ENCODE data around the gene DUSP3.

The DUSP3 gene

DNA sequence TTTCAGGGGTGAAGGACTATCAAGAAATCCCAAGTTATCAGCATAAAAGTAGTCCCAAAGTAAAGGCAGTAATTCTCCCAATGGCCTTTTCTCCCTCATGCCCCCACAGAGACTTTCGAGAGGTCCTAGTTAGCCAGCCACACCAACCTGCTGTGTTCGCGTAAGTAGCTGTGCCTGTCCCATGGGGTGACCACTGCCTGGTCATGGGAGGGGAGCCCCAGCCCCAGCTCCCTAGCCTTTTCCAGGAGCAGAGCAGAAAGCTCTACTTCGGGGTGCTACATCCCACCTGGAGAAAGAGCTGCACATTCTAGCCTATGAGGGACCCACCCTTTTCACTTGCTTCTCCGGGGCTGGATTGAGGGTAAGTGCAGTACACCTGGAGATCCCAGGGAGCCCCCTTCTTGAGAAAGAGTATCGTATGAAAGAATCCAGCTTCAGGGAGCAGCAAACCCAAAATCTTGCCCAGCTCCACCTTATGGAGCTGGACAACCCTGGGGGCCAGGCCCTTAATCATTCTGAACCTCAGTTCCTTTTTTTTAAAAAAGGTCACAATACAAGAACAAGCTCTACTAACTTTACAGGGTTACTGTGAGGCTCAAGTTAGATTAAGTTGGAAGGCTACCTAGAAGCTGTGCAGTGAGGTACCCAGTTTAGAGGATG is 11.6 kb downstream of the DUSP3 start:
- Histone ChIP-seq H3K4me1 (ENCODE audit: control insufficient read depth, insufficient read depth, low read length) (no peaks in the 10 kb centered on the region), H3K4me2 (ENCODE audit: low read length) (no peak overlapping the region), H3K4me3 (ENCODE audit: low read length) (no peak overlapping the region), H3K36me3 (ENCODE audit: insufficient read depth, low read length) (peaks cover 29% of the 10 kb centered on the region), H3K9me3 (replicated peaks; ENCODE audit: low read length) (no peaks in the 10 kb centered on the region), H3K27me3 (ENCODE audit: control insufficient read depth, insufficient read depth, low read length) (no peaks in the 10 kb centered on the region), H3K9ac (ENCODE audit: low read depth, low read length) (no peak overlapping the region)

DNA sequence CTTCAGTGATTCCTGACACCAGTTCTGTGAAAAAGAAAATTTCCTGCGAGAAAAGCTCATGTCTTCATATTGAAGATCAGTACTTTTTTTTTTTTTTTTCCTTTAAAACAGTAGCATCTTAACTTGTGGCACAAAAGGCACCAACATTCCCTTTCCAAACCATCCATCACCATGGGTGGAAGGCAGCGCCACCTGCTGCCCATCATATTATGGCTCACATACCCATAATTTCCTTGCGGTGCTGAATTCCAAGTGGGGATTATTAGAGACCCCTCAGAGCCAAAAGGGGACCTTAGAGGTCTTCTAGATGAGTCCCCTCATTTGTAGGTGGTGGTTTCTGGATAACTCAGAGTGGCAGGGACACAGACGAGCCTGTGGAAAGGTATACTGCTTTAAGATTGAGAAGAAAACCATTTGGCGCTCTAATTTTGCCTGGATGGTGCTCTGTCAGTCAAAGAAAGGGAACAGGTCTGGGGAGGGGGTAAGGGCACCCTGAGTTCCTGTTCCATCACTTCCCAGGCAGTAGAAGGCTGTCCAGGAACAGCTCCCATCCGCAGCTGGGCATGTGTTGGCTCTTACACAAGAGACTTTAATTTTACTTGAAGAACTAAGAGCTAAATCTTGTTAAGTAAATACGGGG is 12.2 kb downstream of the DUSP3 start:
- H3K36me3 ChIP-seq (ENCODE audit: insufficient read depth, low read length), result peaks cover 25% of the 10 kb centered on the region
- no peaks in the 10 kb centered on the region for H3K27me3 ChIP-seq (ENCODE audit: control insufficient read depth, insufficient read depth, low read length)
- H3K4me1 ChIP-seq (ENCODE audit: control insufficient read depth, insufficient read depth, low read length), result no peaks in the 10 kb centered on the region
- no peak overlapping the region for H3K4me2 ChIP-seq (ENCODE audit: low read length)
- H3K4me3 ChIP-seq (ENCODE audit: low read length), result no peak overlapping the region
- no peaks in the 10 kb centered on the region for H3K9me3 ChIP-seq (replicated peaks; ENCODE audit: low read length)
- no peak overlapping the region for H3K9ac ChIP-seq (ENCODE audit: low read depth, low read length)

DNA sequence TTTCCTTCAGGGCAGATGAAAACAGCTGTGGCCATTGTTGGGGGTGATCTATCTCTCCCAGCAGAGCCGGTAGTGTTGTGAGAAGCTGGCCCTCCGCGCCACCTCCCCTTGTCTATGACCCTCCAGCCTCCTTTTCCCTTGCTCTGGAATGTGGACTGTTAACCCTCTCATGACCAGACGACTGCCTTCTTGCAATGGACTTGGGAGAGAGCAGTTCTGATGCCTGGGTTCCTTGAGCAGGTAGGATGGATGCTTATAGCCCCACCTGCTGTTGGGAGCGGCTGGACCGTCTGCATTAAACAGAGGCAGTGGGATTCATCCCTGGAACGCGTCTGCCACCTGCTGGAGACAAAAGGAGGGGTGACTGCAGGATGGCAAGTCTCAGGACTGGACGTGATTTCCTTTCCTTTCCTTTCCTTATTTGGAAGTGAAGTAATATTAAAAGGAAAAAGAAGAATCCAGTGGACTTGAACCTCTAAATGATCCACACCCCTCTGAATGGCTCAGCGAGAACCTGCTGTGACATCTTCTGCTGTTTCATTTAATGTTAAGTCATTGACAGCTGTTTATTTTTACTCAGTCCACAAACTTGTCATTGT is 18.4 kb downstream of the DUSP3 start:
- no peak overlapping the region for H3K4me3 ChIP-seq (ENCODE audit: low read length)

DNA sequence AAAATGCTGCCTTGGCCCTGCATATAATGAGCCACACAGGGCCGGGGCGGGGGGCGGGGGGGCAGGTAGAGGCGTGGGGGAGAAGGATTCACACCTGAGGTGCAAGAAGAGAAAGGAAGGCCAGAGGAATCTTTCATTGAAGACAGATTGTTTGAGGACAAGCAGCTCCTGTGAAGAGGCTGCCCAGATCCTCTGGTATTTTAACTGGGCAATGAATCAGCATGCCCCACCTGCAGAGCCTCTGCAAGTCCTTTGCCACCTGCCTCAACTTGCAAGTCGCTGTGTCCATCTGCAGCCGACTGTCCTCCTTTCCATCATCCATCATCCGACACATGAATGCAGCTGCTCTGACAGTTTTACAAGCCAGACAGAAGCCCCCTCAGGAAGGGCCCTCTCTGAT is 18.9 kb downstream of the DUSP3 start:
- Histone ChIP-seq H3K9me3 (replicated peaks; ENCODE audit: low read length) (no peaks in the 10 kb centered on the region), H3K9ac (ENCODE audit: low read depth, low read length) (no peak overlapping the region), H3K4me3 (ENCODE audit: low read length) (no peak overlapping the region), H3K4me1 (ENCODE audit: control insufficient read depth, insufficient read depth, low read length) (peaks cover 14% of the 10 kb centered on the region), H3K27me3 (ENCODE audit: control insufficient read depth, insufficient read depth, low read length) (peaks cover 47% of the 10 kb centered on the region), H3K4me2 (ENCODE audit: low read length) (no peak overlapping the region), H3K36me3 (ENCODE audit: insufficient read depth, low read length) (no peaks in the 10 kb centered on the region)

More for the DNA sequence above, 18.4 kb downstream of the DUSP3 start:
- H3K4me2 ChIP-seq (ENCODE audit: low read length), result no peak overlapping the region
- peaks cover 9% of the 10 kb centered on the region for H3K4me1 ChIP-seq (ENCODE audit: control insufficient read depth, insufficient read depth, low read length)
- H3K36me3 ChIP-seq (ENCODE audit: insufficient read depth, low read length), result no peaks in the 10 kb centered on the region
- no peaks in the 10 kb centered on the region for H3K9me3 ChIP-seq (replicated peaks; ENCODE audit: low read length)
- no peak overlapping the region for H3K9ac ChIP-seq (ENCODE audit: low read depth, low read length)
- H3K27me3 ChIP-seq (ENCODE audit: control insufficient read depth, insufficient read depth, low read length), result peaks cover 46% of the 10 kb centered on the region

DNA sequence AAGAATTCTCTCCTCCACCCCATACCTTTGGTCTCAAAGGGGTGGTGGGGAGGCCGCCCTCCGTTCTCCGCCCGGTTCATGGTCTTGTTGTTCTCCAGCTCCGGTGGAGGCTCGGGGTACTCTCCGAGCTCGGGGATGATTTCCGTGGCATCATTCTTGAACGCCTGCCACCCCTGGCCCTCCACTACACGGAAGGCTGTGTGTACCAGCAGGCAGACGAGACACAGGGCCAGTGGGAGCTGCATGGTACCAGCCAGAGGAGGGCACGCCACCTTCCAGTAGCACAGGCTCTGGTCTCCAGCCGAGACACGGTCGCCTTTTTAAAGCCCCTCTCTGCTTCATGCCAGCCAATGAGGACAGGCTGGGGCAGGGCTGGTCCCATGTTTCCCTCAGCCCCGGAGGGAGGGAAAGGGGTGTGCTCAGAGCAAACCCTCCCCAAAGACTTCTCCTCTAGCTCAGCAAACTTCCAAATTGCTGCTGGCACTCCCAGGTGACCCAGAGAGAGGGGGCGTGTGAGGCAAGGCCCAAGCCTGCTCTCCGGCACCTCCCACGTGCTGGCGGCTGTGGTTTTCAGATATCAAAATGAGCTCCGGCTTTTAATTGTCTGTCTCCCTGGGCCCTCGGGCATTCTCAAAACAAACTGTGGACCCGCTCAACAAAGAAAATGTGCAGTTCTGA is 20.1 kb downstream of the DUSP3 start, which contains the start of gene SOST:
SOST (minus strand) TSS at position 295 of the 678 bp plus-strand sequence; CDS start at position 245, 50 bp downstream.
- H3K4me1 ChIP-seq (ENCODE audit: control insufficient read depth, insufficient read depth, low read length), result peaks cover 24% of the 10 kb centered on the region
- H3K9ac ChIP-seq (ENCODE audit: low read depth, low read length), result no peak within 1 kb of the TSS
- H3K4me3 ChIP-seq (ENCODE audit: low read length), result no peak within 1 kb of the TSS
- peaks cover 47% of the 10 kb centered on the region for H3K27me3 ChIP-seq (ENCODE audit: control insufficient read depth, insufficient read depth, low read length)
- H3K9me3 ChIP-seq (replicated peaks; ENCODE audit: low read length), result no peaks in the 10 kb centered on the region
- H3K4me2 ChIP-seq (ENCODE audit: low read length), result no peak within 1 kb of the TSS
- H3K36me3 ChIP-seq (ENCODE audit: insufficient read depth, low read length), result no peaks in the 10 kb centered on the region

DNA sequence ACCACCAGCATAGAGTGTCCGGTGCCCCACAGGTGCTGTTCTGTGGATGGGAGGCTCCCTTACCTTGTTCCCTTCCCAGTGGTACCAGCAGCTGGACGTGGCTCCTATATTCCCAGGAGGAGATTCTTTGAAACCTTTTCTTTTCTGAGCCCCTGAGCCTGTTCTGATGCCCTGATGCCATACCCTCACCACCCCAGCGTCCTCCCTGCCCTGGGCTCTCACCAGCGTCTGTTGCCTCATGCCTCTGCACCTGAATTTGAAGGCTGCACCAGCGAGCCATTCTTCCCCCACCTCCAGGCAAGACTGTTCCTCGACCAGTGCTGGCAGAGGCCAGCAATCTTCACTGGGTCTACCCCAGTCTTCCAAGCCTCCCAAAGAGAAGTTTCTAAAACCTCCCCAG is 20.7 kb downstream of the DUSP3 start:
- no peak overlapping the region for H3K9ac ChIP-seq (ENCODE audit: low read depth, low read length)
- no peaks in the 10 kb centered on the region for H3K36me3 ChIP-seq (ENCODE audit: insufficient read depth, low read length)
- no peak overlapping the region for H3K4me2 ChIP-seq (ENCODE audit: low read length)
- peaks cover 47% of the 10 kb centered on the region for H3K27me3 ChIP-seq (ENCODE audit: control insufficient read depth, insufficient read depth, low read length)
- peaks cover 28% of the 10 kb centered on the region for H3K4me1 ChIP-seq (ENCODE audit: control insufficient read depth, insufficient read depth, low read length)
- no peaks in the 10 kb centered on the region for H3K9me3 ChIP-seq (replicated peaks; ENCODE audit: low read length)
- H3K4me3 ChIP-seq (ENCODE audit: low read length), result no peak overlapping the region

DNA sequence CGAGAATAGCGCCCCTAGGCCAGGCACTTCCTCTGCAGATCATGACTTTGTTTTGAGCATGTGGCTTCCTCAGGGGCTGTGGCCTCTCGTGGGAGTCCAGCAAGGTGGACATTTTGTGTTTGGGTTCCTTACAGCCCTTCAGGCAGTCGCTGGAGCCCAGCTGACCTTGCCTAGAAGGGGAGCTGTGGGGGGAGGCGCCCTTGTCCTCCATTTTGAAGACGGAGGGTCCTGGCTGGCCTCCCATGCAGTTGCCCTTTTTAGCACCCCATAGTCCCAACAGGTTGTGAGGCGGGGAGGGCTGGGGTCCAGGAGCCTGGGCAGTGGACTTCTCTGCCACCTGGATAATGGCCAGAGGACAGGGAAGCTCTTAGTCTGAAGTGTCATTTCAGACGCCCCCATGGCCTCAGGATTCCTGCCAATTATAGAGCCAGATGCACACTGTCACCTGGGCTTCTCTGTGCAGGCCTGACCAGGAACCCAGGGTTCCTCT is 21.6 kb downstream of the DUSP3 start:
- peaks cover 47% of the 10 kb centered on the region for H3K27me3 ChIP-seq (ENCODE audit: control insufficient read depth, insufficient read depth, low read length)
- no peaks in the 10 kb centered on the region for H3K9me3 ChIP-seq (replicated peaks; ENCODE audit: low read length)
- no peak overlapping the region for H3K4me3 ChIP-seq (ENCODE audit: low read length)

DNA sequence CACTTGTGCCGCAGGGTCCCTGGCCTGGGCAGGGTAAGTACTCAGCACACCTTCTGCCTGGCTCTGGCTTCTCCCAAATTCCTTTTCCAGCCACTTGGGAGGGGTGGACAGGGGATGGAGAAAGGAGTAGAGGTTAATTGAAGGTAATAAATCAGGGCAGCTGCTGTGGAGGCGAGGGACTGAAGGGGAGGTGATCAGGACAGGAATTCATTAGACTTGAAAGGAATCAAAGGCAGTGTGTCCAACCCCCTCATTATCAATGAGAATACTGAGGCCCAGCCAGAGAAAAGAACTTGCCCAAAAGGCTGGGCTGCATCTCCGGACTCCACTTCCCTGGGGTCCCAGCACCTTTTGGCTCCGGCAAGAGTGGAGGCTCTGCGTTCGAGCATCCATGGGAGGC is 22.6 kb downstream of the DUSP3 start:
- no peaks in the 10 kb centered on the region for H3K9me3 ChIP-seq (replicated peaks; ENCODE audit: low read length)
- peaks cover 28% of the 10 kb centered on the region for H3K4me1 ChIP-seq (ENCODE audit: control insufficient read depth, insufficient read depth, low read length)
- H3K4me3 ChIP-seq (ENCODE audit: low read length), result no peak overlapping the region
- no peaks in the 10 kb centered on the region for H3K36me3 ChIP-seq (ENCODE audit: insufficient read depth, low read length)
- no peak overlapping the region for H3K9ac ChIP-seq (ENCODE audit: low read depth, low read length)
- H3K27me3 ChIP-seq (ENCODE audit: control insufficient read depth, insufficient read depth, low read length), result peaks cover 47% of the 10 kb centered on the region
- H3K4me2 ChIP-seq (ENCODE audit: low read length), result no peak overlapping the region

More for the DNA sequence above, 21.6 kb downstream of the DUSP3 start:
- Histone ChIP-seq H3K4me2 (ENCODE audit: low read length) (no peak overlapping the region), H3K9ac (ENCODE audit: low read depth, low read length) (no peak overlapping the region), H3K36me3 (ENCODE audit: insufficient read depth, low read length) (no peaks in the 10 kb centered on the region), H3K4me1 (ENCODE audit: control insufficient read depth, insufficient read depth, low read length) (peaks cover 28% of the 10 kb centered on the region)

DNA sequence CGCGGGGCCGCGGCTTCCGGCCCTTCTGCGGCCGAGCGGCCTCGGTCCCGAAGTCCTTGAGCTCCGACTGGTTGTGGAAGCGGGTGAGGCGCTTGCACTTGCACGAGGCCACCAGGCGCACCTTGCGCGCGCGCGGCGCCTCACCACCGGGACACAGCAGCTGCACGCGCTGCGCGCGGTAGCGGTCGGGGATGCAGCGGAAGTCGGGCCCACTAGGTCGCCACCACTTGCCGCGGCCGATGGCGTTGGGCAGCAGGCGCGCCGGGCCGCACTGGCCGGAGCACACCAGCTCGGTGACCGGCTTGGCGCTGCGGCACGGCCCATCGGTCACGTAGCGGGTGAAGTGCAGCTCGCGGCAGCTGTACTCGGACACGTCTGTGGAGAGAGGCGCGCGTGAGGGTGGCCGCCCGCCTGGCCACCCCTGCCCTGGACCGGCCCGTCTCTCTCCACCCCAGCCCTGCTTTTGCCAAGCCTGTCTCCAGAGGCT is 23.3 kb downstream of the DUSP3 start:
- Histone ChIP-seq H3K4me2 (ENCODE audit: low read length) (peak overlapping the region; percentile 81), H3K36me3 (ENCODE audit: insufficient read depth, low read length) (no peaks in the 10 kb centered on the region), H3K4me3 (ENCODE audit: low read length) (peak overlapping the region; percentile 63), H3K4me1 (ENCODE audit: control insufficient read depth, insufficient read depth, low read length) (peaks cover 26% of the 10 kb centered on the region), H3K27me3 (ENCODE audit: control insufficient read depth, insufficient read depth, low read length) (peaks cover 47% of the 10 kb centered on the region), H3K9me3 (replicated peaks; ENCODE audit: low read length) (no peaks in the 10 kb centered on the region), H3K9ac (ENCODE audit: low read depth, low read length) (no peak overlapping the region)

DNA sequence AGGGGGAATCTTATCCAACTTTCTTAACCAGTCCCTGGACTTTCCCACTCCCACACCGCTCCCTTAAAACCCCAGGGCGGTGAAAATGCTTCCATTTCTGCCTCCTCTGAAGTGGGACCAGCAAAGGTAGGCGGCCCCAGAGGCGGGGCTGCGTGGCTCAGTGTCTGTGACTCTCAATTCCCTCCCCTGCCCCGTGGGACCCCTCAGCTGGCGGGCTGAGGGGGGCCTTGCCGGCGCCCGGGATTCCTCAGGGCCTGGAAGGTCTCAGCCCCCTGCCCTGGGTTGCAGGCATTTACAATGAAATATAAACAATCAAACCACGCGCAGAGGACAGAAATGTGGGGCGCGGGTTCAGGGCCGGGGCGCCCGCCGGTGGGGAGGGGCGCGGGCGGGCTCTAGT is 23.8 kb downstream of the DUSP3 start:
- Histone ChIP-seq H3K4me1 (ENCODE audit: control insufficient read depth, insufficient read depth, low read length) (peaks cover 29% of the 10 kb centered on the region), H3K4me2 (ENCODE audit: low read length) (peak overlapping the region; percentile 81), H3K36me3 (ENCODE audit: insufficient read depth, low read length) (no peaks in the 10 kb centered on the region), H3K4me3 (ENCODE audit: low read length) (peak overlapping the region; percentile 63), H3K9ac (ENCODE audit: low read depth, low read length) (no peak overlapping the region), H3K9me3 (replicated peaks; ENCODE audit: low read length) (no peaks in the 10 kb centered on the region), H3K27me3 (ENCODE audit: control insufficient read depth, insufficient read depth, low read length) (peaks cover 45% of the 10 kb centered on the region)

DNA sequence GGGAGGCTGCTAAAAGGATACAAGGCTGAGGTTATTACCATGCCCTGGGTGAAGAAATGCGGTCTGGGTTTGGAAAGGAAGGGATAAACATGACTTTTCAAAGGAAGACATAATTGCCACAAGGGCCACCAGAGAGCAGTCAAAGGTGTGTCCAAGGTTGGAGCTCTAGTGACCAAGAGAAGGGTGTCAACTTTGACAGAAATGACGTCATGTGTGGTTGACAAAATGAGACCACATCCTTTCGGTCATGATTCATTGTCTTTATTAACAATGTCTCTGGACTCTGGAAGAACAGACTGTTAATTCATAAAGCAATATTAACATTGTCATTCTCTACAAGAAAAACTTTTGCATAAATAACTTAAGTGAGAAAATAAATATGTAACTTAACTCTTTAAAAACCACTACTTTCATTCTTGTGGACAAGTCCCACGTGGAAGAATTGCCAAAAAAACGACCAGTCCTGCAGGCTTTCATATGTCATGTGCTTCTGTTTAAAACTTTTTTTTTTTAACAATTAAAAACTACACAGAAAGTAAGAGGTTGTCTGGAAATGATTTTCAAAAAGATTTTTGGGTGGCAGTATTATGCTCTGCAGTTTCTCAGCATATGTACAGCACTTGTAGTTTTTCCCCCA is 25.2 kb downstream of the DUSP3 start:
- Histone ChIP-seq H3K4me2 (ENCODE audit: low read length) (no peak overlapping the region), H3K4me1 (ENCODE audit: control insufficient read depth, insufficient read depth, low read length) (peaks cover 37% of the 10 kb centered on the region), H3K27me3 (ENCODE audit: control insufficient read depth, insufficient read depth, low read length) (peaks cover 33% of the 10 kb centered on the region), H3K9me3 (replicated peaks; ENCODE audit: low read length) (no peaks in the 10 kb centered on the region), H3K36me3 (ENCODE audit: insufficient read depth, low read length) (no peaks in the 10 kb centered on the region), H3K4me3 (ENCODE audit: low read length) (no peak overlapping the region), H3K9ac (ENCODE audit: low read depth, low read length) (no peak overlapping the region)

Measured in skeletal muscle satellite cell (primary cell).